HG03064 (cell line): ENCODE measurements around the gene ELOVL3.
"Not testable (repeated sequence)": the region's sequence is repeated elsewhere in the genome, so short reads cannot be mapped to it uniquely, and the experiment has no call there.

Source experiments
- ATAC-seq: cut with Tn5 transposase; IDR thresholded peaks from one replicate; pipeline ENCODE4 v1.9.1; 2021; ENCODE audit warnings: low read depth; ENCODE audit not compliant: unreplicated experiment

Gene ELOVL3

GRCh38 chr10:102246261-102246660 lies 20.2 kb downstream of the ELOVL3 start:
- ATAC-seq, result no peak

GRCh38 chr10:102247734-102248133 lies 21.6 kb downstream of the ELOVL3 start:
- ATAC-seq, result no peak

- ATAC-seq, result not testable (repeated sequence)
Observed at GRCh38 chr10:102252508-102252907, 26.4 kb downstream of the ELOVL3 start.

GRCh38 chr10:102254426-102254825 lies 28.3 kb downstream of the ELOVL3 start:
- no peak for ATAC-seq

- ATAC-seq, result no peak
Observed at GRCh38 chr10:102255404-102255803, 29.3 kb downstream of the ELOVL3 start.

GRCh38 chr10:102261196-102261595 lies 35.1 kb downstream of the ELOVL3 start:
- ATAC-seq, result no peak

GRCh38 chr10:102261842-102262241 lies 35.7 kb downstream of the ELOVL3 start:
- ATAC-seq, result no peak

GRCh38 chr10:102262744-102263370 lies 36.8 kb downstream of the ELOVL3 start:
- no peak for ATAC-seq

GRCh38 chr10:102264371-102264770 lies 38.3 kb downstream of the ELOVL3 start:
- ATAC-seq, result no peak

GRCh38 chr10:102266670-102267069 lies 40.6 kb downstream of the ELOVL3 start:
- no peak for ATAC-seq

GRCh38 chr10:102267748-102268147 lies 41.6 kb downstream of the ELOVL3 start:
- ATAC-seq, result no peak

GRCh38 chr10:102268375-102268888 lies 42.3 kb downstream of the ELOVL3 start:
- ATAC-seq, result no peak

GRCh38 chr10:102269017-102269416 lies 42.9 kb downstream of the ELOVL3 start:
- ATAC-seq, result no peak

GRCh38 chr10:102274062-102274461 lies 48.0 kb downstream of the ELOVL3 start:
- ATAC-seq, result no peak

GRCh38 chr10:102275343-102275742 lies 49.2 kb downstream of the ELOVL3 start:
- ATAC-seq, result no peak

- ATAC-seq, result no peak
Observed at GRCh38 chr10:102279104-102279503, 53.0 kb downstream of the ELOVL3 start.
